SU-DHL-6 (cell line): Measurements from ENCODE around the gene SAPCD2.

Experiments
- EZH2phosphoT487 ChIP-seq: fragments of 200-600 bp; sonication (generic), shearing (Covaris generic); conservative IDR thresholded peaks from 2 replicates; pipeline ENCODE4 v1.6.1; 2018; ENCODE audit warnings: mild to moderate bottlenecking, antibody characterized with exemption, low read length, moderate library complexity, mixed read lengths
- TF ChIP-seq, protein P1 (sequence below): fragments of 200-600 bp; sonication (generic); IDR thresholded peaks from one replicate; pipeline ENCODE4 v1.5.1; 2017; ENCODE audit warnings: antibody characterized with exemption, mild to moderate bottlenecking, low read length, moderate library complexity; ENCODE audit not compliant: insufficient read depth, poor library complexity, severe bottlenecking

DNA sequence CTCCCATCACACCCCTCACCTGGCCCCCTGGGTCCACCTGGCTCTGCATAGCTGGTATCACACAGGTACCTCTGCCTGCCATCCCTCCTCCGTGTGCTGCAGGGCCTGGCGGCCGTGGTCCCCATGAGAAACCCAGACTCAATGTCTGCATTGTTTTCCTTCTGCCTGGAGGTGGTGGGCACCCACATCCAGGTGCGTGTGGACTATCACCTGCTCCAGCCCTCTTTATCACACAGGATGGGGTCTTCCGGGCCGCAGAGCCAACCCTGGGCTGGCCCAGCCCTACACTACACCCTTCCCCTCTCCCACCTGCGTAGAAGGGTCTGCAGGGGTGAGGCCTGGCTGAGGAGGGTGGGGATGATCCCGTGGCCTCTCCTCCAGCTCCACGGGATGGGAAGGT, 31.4 kb downstream of the SAPCD2 start:
- TF ChIP-seq, protein P1, sequence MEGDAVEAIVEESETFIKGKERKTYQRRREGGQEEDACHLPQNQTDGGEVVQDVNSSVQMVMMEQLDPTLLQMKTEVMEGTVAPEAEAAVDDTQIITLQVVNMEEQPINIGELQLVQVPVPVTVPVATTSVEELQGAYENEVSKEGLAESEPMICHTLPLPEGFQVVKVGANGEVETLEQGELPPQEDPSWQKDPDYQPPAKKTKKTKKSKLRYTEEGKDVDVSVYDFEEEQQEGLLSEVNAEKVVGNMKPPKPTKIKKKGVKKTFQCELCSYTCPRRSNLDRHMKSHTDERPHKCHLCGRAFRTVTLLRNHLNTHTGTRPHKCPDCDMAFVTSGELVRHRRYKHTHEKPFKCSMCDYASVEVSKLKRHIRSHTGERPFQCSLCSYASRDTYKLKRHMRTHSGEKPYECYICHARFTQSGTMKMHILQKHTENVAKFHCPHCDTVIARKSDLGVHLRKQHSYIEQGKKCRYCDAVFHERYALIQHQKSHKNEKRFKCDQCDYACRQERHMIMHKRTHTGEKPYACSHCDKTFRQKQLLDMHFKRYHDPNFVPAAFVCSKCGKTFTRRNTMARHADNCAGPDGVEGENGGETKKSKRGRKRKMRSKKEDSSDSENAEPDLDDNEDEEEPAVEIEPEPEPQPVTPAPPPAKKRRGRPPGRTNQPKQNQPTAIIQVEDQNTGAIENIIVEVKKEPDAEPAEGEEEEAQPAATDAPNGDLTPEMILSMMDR = no peak
- TF ChIP-seq EZH2phosphoT487 = no peak
